ENCODE measurements around the gene ROCK2. TPM values are rescaled to one million over a fixed set of nuclear protein-coding genes. Genes with fewer than 3 reads are reported as not detected.
A peak's percentile ranks its signal among the peaks of the same experiment; 100 is the strongest.

ROCK2 gene
- total and polyA plus RNA-seq, 2 of the 8 experiments (the other 6 are each of a cell fraction or from before 2014, with no cell fraction given), result 2.7 to 29.0 TPM

DNA sequence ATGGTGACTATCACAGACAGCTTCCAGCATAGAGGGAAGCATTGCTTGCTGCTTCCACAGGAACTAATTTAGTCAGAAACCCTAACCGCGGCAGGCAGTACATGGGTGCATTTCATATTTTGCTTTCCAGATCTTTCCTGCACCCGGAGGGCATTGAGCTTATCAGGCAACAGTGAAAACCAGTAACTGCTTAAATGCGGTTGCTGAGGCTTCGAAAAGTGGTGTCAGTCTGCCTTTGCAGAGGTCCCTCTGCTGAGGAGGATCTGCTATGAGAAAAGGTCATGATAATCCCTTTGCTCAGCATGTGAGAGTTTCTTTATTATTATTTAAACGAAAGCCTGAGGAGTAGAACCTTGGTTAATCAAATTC lies 44.6 kb upstream of the ROCK2 start:
- Histone ChIP-seq H4K5ac (ENCODE audit: insufficient read length, low read depth, low read length) (no peak overlapping the region), H3K9me3 (ENCODE audit: insufficient read depth in 2 of 2, low read depth in 1 of 2, low read length in 1 of 2) (no peaks in the 10 kb centered on the region), H3K79me1 (ENCODE audit: low read depth, low read length) (no peaks in the 10 kb centered on the region), H3K4me3 (ENCODE audit: extremely low read depth in 1 of 4, insufficient read depth in 2 of 4, low read depth in 3 of 4, low read length in 4 of 4) (0 out of 8 replicates have a peak overlapping the region, but pooled peaks of 1 of the 4 experiments have one; percentile 11), H3K36me3 (ENCODE audit: control insufficient read depth in 2 of 4, insufficient read depth in 4 of 4, low read length in 3 of 4) (no peaks in the 10 kb centered on the region), H3K4ac (replicated peaks; ENCODE audit: insufficient read length, low read depth, low read length) (no peak overlapping the region), H2AK5ac (ENCODE audit: low read depth, low read length) (no peak overlapping the region), H4K20me1 (replicated peaks in 1 of 2; ENCODE audit: control insufficient read depth in 1 of 2, insufficient read depth in 2 of 2, low read length in 2 of 2) (peaks cover 0 to 2% of the 10 kb centered on the region in 2 experiments), H3K27ac (ENCODE audit: low read depth, low read length) (no peak overlapping the region), H2BK15ac (ENCODE audit: low read length) (no peak overlapping the region), H2BK5ac (ENCODE audit: low read depth, low read length) (no peak overlapping the region), H3K23ac (ENCODE audit: insufficient read length) (no peak overlapping the region), H4K91ac (replicated peaks; ENCODE audit: insufficient read length, low read length) (peak overlapping the region; percentile 6), H3K56ac (replicated peaks; ENCODE audit: insufficient read length, low read depth, low read length) (no peak overlapping the region), H2BK12ac (ENCODE audit: low read depth, low read length) (0 out of 2 replicates have a peak overlapping the region, but pooled peaks have one; percentile 30), H3K79me2 (ENCODE audit: control insufficient read depth in 1 of 2, insufficient read depth in 2 of 2, low read length in 2 of 2) (no peaks in the 10 kb centered on the region), H2BK20ac (ENCODE audit: low read length) (no peak overlapping the region), H3K23me2 (ENCODE audit: low read depth, low read length) (no peaks in the 10 kb centered on the region), H3K4me2 (ENCODE audit: insufficient read depth in 1 of 2, low read depth in 2 of 2, low read length in 2 of 2) (peak overlapping the region; percentile 41 to 49; a peak in 3 of 4 replicates), H2AFZ (ENCODE audit: low read length) (no peak overlapping the region), H3K9ac (replicated peaks in 1 of 4; ENCODE audit: extremely low read depth in 1 of 4, low read depth in 3 of 4, low read length in 3 of 4) (no peak overlapping the region), H3K18ac (ENCODE audit: extremely low read depth, low read length) (peak overlapping the region; percentile 56; the same call in 1 of the 2 replicates), H4K8ac (ENCODE audit: extremely low read depth, insufficient read depth, low read length) (no peak overlapping the region), H3K4me1 (replicated peaks in 1 of 4; ENCODE audit: control insufficient read depth in 3 of 4, insufficient read depth in 4 of 4, low read length in 3 of 4) (peaks cover 11 to 25% (median 20%) of the 10 kb centered on the region in 4 experiments), H2BK120ac (replicated peaks; ENCODE audit: low read depth, low read length) (no peak overlapping the region), H3K27me3 (replicated peaks in 1 of 4; ENCODE audit: control insufficient read depth in 3 of 4, extremely low read depth in 1 of 4, insufficient read depth in 3 of 4, low read length in 3 of 4) (no peaks in the 10 kb centered on the region), H3K14ac (ENCODE audit: insufficient read length) (no peak overlapping the region)
- FAIRE-seq (no peak), DNase-seq (ENCODE audit: low read depth in 1 of 2, low spot score in 2 of 2) (no peak)
- CTCF ChIA-PET (ENCODE audit: partially characterized antibody), result interaction anchor here (0.6 to 2.0 kb wide), 6 partner anchors 9 to 260 kb away, joined by 3 to 6 read pairs (median 4); no protein-coding TSS in a partner anchor
- POLR2A ChIA-PET (ENCODE audit: partially characterized antibody), result no interaction called here
- WGBS, 2 experiments (ENCODE audit: extremely low coverage in 1 of 2, insufficient coverage in 1 of 2, insufficient read length in 1 of 2, insufficient replicate concordance in 2 of 2, low coverage in 1 of 2, low lambda C conversion rate in 2 of 2, missing lambda C conversion rate in 1 of 2), result 45% methylated on average over 6 of the region's 6 CpGs; no CpG with 5 or more reads in 1 of the 2 experiments
- TF ChIP-seq, protein P1, sequence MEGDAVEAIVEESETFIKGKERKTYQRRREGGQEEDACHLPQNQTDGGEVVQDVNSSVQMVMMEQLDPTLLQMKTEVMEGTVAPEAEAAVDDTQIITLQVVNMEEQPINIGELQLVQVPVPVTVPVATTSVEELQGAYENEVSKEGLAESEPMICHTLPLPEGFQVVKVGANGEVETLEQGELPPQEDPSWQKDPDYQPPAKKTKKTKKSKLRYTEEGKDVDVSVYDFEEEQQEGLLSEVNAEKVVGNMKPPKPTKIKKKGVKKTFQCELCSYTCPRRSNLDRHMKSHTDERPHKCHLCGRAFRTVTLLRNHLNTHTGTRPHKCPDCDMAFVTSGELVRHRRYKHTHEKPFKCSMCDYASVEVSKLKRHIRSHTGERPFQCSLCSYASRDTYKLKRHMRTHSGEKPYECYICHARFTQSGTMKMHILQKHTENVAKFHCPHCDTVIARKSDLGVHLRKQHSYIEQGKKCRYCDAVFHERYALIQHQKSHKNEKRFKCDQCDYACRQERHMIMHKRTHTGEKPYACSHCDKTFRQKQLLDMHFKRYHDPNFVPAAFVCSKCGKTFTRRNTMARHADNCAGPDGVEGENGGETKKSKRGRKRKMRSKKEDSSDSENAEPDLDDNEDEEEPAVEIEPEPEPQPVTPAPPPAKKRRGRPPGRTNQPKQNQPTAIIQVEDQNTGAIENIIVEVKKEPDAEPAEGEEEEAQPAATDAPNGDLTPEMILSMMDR (IDR thresholded peaks at IDR 0.05; ENCODE audit: control extremely low read depth in 1 of 3, insufficient read depth in 1 of 3, low read depth in 1 of 3, low read length in 3 of 3), result no peak
- no peak for TF ChIP-seq EZH2 (IDR thresholded peaks at IDR 0.05; ENCODE audit: low read depth, low read length, severe bottlenecking)
- no peak for TF ChIP-seq POLR2AphosphoS5 (IDR thresholded peaks at IDR 0.05; ENCODE audit: low read depth, low read length)

Measured in H1 (cell line).